HepG2 (cell line): ENCODE results near the gene SRCIN1. TPM values are rescaled to one million over a fixed set of nuclear protein-coding genes. Genes with fewer than 3 reads are reported as not detected.

Experiments
- ATAC-seq: fragments of 200-7000 bp; cut with Tn5 transposase; 3 replicates; pipeline ENCODE4 v1.9.1; 2020; ENCODE audit warnings: mild to moderate bottlenecking, moderate library complexity
- BruUV-seq: library from RNA; stranded (reverse); fragments of 400-500 nt; replicated peaks from 2 replicates; lab custom pipeline; 2021; lab: Mats Ljungman, UMichigan
- CTCF ChIA-PET: fragments of 300-600 bp; formaldehyde crosslinking; extraction: SDS; loops from one replicate; lab custom pipeline; 2021; ENCODE audit warnings: low total read pairs, inconsistent platforms, low intra/inter-chr PET ratio; lab: Yijun Ruan, JAX
- POLR2A ChIA-PET: fragments of 350-600 bp; sonication (Branson Sonifier 250); formaldehyde crosslinking; loops from one replicate; lab custom pipeline; 2020; ENCODE audit warnings: antibody characterized with exemption, inconsistent platforms; lab: Yijun Ruan, JAX
- DNase-seq: peaks from one replicate; pipeline ENCODE4 v3.0.0-alpha.2; 2015; ENCODE audit warnings: low spot score
- FAIRE-seq: peaks from 3 replicates; lab custom pipeline; 2011; peaks lifted over from hg19 to GRCh38; lab: Jason Lieb, UNC
- H2AFZ ChIP-seq: one replicate; pipeline ENCODE4 v1.6.1; 2011; ENCODE audit warnings: low read length, inconsistent platforms
- H3K27ac ChIP-seq: fragments of 300-600 bp; 3 replicates; pipeline ENCODE4 v1.8.0; 2011; ENCODE audit warnings: mixed run types, mild to moderate bottlenecking, mixed read lengths, low read length, inconsistent platforms; ENCODE audit not compliant: insufficient read depth; ENCODE audit errors: extremely low read length
- H3K27me3 ChIP-seq, 2 experiments: fragments of 200-600 bp in 1 of 2; 2 replicates in 1 of 2; 3 replicates in 1 of 2; pipeline versions ENCODE4 v1.6.0 to v1.8.0; 2011; ENCODE audit warnings: low read length in 2 of 2, mild to moderate bottlenecking in 2 of 2, moderate library complexity in 2 of 2, inconsistent platforms in 1 of 2; ENCODE audit not compliant: insufficient read depth in 2 of 2, control insufficient read depth in 1 of 2
- H3K36me3 ChIP-seq, 2 experiments: fragments of 200-600 bp in 1 of 2; replicated peaks in 1 of 2; 2 replicates in 1 of 2; 3 replicates in 1 of 2; pipeline versions ENCODE4 v1.5.1 to v1.8.0; 2011; ENCODE audit warnings: low read length in 2 of 2, inconsistent platforms in 1 of 2; ENCODE audit not compliant: insufficient read depth in 2 of 2, control insufficient read depth in 1 of 2
- H3K4me1 ChIP-seq: 2 replicates; pipeline ENCODE4 v1.5.1; 2012; ENCODE audit warnings: low read length, inconsistent platforms; ENCODE audit not compliant: insufficient read depth
- H3K4me2 ChIP-seq: 2 replicates; pipeline ENCODE4 v1.6.0; 2011; ENCODE audit warnings: low read depth, low read length, inconsistent platforms
- H3K4me3 ChIP-seq, 3 experiments: fragments of 200-600 bp in 1 of 3; sonication (generic), shearing (Covaris generic) in 1 of 3; replicated peaks in 1 of 3; 2 replicates each; pipeline ENCODE4 v1.5.1; 2011 to 2016; ENCODE audit warnings: low read length in 3 of 3, inconsistent platforms in 2 of 3, low read depth in 2 of 3, mild to moderate bottlenecking in 2 of 3, control low read depth in 1 of 3, mixed read lengths in 1 of 3; ENCODE audit not compliant: insufficient read depth in 1 of 3
- H3K79me2 ChIP-seq: one replicate; pipeline ENCODE4 v1.6.1; 2011; ENCODE audit warnings: low read length, inconsistent platforms; ENCODE audit not compliant: insufficient read depth
- H3K9ac ChIP-seq: 2 replicates; pipeline ENCODE4 v1.6.0; 2011; ENCODE audit warnings: mild to moderate bottlenecking, low read depth, low read length, inconsistent platforms; ENCODE audit not compliant: insufficient read depth
- H3K9me3 ChIP-seq: 2 replicates; pipeline ENCODE4 v1.5.1; 2012; ENCODE audit warnings: mild to moderate bottlenecking, low read length
- H4K20me1 ChIP-seq: 2 replicates; pipeline ENCODE4 v1.6.0; 2011; ENCODE audit warnings: inconsistent platforms, mild to moderate bottlenecking, low read length, moderate library complexity; ENCODE audit not compliant: insufficient read depth
- AHR ChIP-seq: IDR thresholded peaks from 2 replicates; pipeline ENCODE4 v1.6.1; 2018; ENCODE audit warnings: missing genetic modification reagents, missing compliant biosample characterization
- ETV5 ChIP-seq: IDR thresholded peaks from 2 replicates; pipeline ENCODE4 v1.6.1; 2018; ENCODE audit warnings: missing biosample characterization, missing genetic modification reagents, inconsistent platforms, borderline replicate concordance
- FOXA3 ChIP-seq: IDR thresholded peaks from 2 replicates; pipeline ENCODE4 v1.6.1; 2016; ENCODE audit warnings: missing genetic modification reagents, missing compliant biosample characterization
- GABPB1 ChIP-seq: IDR thresholded peaks from 2 replicates; pipeline ENCODE4 v1.6.1; 2016; ENCODE audit warnings: mild to moderate bottlenecking, missing genetic modification reagents, moderate library complexity, missing compliant biosample characterization
- ISL2 ChIP-seq: sonication (generic); formaldehyde crosslinking; IDR thresholded peaks from 2 replicates; pipeline ENCODE4 v1.5.0; 2020; ENCODE audit warnings: missing genetic modification reagents
- KLF13 ChIP-seq: sonication (generic); formaldehyde crosslinking; IDR thresholded peaks from 2 replicates; pipeline ENCODE4 v1.4.0; 2020; ENCODE audit warnings: mild to moderate bottlenecking, missing genetic modification reagents
- MIER3 ChIP-seq: IDR thresholded peaks from 2 replicates; pipeline ENCODE4 v1.6.1; 2016; ENCODE audit warnings: missing compliant biosample characterization, borderline replicate concordance
- PRDM15 ChIP-seq: sonication (generic); formaldehyde crosslinking; IDR thresholded peaks from 2 replicates; pipeline ENCODE4 v1.4.0; 2020; ENCODE audit warnings: missing genetic modification reagents
- RBM39 ChIP-seq: fragments of 200-400 bp; formaldehyde crosslinking; IDR thresholded peaks from one replicate; pipeline ENCODE4 v1.6.1; 2018; ENCODE audit warnings: antibody characterized with exemption, mild to moderate bottlenecking, low read depth, low read length; ENCODE audit not compliant: poor library complexity, severe bottlenecking
- SKI ChIP-seq: fragments of 450-650 bp; IDR thresholded peaks from one replicate; pipeline ENCODE4 v1.6.1; 2018; ENCODE audit warnings: mild to moderate bottlenecking; ENCODE audit not compliant: partially characterized antibody
- SOX13 ChIP-seq, 3 experiments: fragments of 450-650 bp in 1 of 3; sonication (generic) in 1 of 3; formaldehyde crosslinking in 1 of 3; IDR thresholded peaks in 2 of 3; conservative IDR thresholded peaks in 1 of 3; 2 replicates each; pipeline versions ENCODE4 v1.5.0 to v1.6.1; 2016 to 2020; ENCODE audit warnings: antibody characterized with exemption in 1 of 3, mild to moderate bottlenecking in 1 of 3, missing compliant biosample characterization in 1 of 3, missing genetic modification reagents in 1 of 3, moderate library complexity in 1 of 3
- ZNF558 ChIP-seq: sonication (generic); formaldehyde crosslinking; IDR thresholded peaks from 2 replicates; pipeline ENCODE4 v1.9.0; 2022; ENCODE audit warnings: mild to moderate bottlenecking, missing genetic modification reagents, borderline replicate concordance
- ZNF841 ChIP-seq: sonication (generic); formaldehyde crosslinking; IDR thresholded peaks from 2 replicates; pipeline ENCODE4 v1.8.1; 2023; ENCODE audit warnings: missing genetic modification reagents, borderline replicate concordance
- WGBS: methylation state at CpG from one replicate; pipeline ENCODE4 v1.1.6; 2017; ENCODE audit warnings: low lambda C conversion rate; 5-methylcytosine and 5-hydroxymethylcytosine counted together
- in situ Hi-C: cut with HindIII; loops from 2 replicates; pipeline ENCODE4 v1.10.0; 2017; ENCODE audit warnings: low pct_unique_long_range_greater_than_20kb; ENCODE audit not compliant: extremely low pct_ligation_motif_present
- intact Hi-C: fragments of 100-400 bp; cut with micrococcal nuclease; formaldehyde crosslinking; loops from one replicate; pipeline ENCODE4 v1.10.0; 2022; ENCODE audit not compliant: unreplicated experiment
- polyA plus RNA-seq, 8 experiments: library from polyadenylated mRNA; depleted of rRNA in 3 of 8; stranded (reverse) in 7 of 8; unstranded in 1 of 8; fragments of >200 nt; fragmentation: Illumina TruSeq in 4 of 8; extraction: Trizol in 4 of 8; gene quantifications; 2 replicates each; pipeline versions ENCODE4 v1.2.1 to v1.2.3, GENCODE V29; 2011 to 2016; ENCODE audit warnings: low read depth in 4 of 8, missing spikeins in 1 of 8, mixed read lengths in 1 of 8; ENCODE audit not compliant: insufficient read depth in 1 of 8
- total RNA-seq, 5 experiments: library from RNA; depleted of rRNA; stranded (reverse); fragments of >200 nt; fragmentation: Illumina TruSeq; extraction: Trizol; gene quantifications; 2 replicates each; pipeline ENCODE4 v1.2.3, GENCODE V29; 2016; ENCODE audit warnings: low read depth in 1 of 5
- TF ChIP-seq, protein P1 (sequence below): sonication (generic); formaldehyde crosslinking; IDR thresholded peaks from 2 replicates; pipeline ENCODE4 v1.4.0; 2020; ENCODE audit warnings: missing genetic modification reagents, mild to moderate bottlenecking, borderline replicate concordance

The SRCIN1 gene
- total and polyA plus RNA-seq, 2 of the 13 experiments (the other 11 are each of a cell fraction or from before 2014, with no cell fraction given) = 1.2 to 9.6 TPM

- Histone ChIP-seq H3K9ac (no peak overlapping the region), H3K27ac (no peak overlapping the region), H3K27me3 (0 out of 5 replicates have a peak, but pooled peaks cover 2 to 5% of the 10 kb centered on the region in 2 experiments), H3K36me3 (no peaks in the 10 kb centered on the region), H3K9me3 (no peaks in the 10 kb centered on the region), H3K4me3 (no peak overlapping the region), H3K4me2 (no peak overlapping the region), H2AFZ (no peak overlapping the region), H3K79me2 (no peaks in the 10 kb centered on the region), H3K4me1 (peaks cover 9% of the 10 kb centered on the region), H4K20me1 (0 out of 2 replicates have a peak, but pooled peaks cover 4% of the 10 kb centered on the region)
- FAIRE-seq = no peak
- ChIA-PET CTCF (no interaction called here), POLR2A (no interaction called here)
- in situ Hi-C loops (loop anchor here (5.0 kb wide), 1 partner anchor 37 kb away; no protein-coding TSS in a partner anchor), intact Hi-C loops (no loop called here)
- TF ChIP-seq ISL2 = no peak
- TF ChIP-seq ETV5 (CRISPR knock-in tag) = no peak
- TF ChIP-seq RBM39 = no peak
- TF ChIP-seq, protein P1, sequence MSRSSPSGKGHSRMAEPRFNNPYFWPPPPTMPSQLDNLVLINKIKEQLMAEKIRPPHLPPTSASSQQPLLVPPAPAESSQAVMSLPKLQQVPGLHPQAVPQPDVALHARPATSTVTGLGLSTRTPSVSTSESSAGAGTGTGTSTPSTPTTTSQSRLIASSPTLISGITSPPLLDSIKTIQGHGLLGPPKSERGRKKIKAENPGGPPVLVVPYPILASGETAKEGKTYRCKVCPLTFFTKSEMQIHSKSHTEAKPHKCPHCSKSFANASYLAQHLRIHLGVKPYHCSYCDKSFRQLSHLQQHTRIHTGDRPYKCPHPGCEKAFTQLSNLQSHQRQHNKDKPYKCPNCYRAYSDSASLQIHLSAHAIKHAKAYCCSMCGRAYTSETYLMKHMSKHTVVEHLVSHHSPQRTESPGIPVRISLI (CRISPR knock-in tag) = no peak
- no peak for DNase-seq
- ATAC-seq = no peak
- BruUV-seq = no TSS peak
- WGBS = 77% methylated on average over 8 of the region's 8 CpGs
Measured at GRCh38 chr17:38550661-38551060, 55.1 kb downstream of the SRCIN1 start.

DNA sequence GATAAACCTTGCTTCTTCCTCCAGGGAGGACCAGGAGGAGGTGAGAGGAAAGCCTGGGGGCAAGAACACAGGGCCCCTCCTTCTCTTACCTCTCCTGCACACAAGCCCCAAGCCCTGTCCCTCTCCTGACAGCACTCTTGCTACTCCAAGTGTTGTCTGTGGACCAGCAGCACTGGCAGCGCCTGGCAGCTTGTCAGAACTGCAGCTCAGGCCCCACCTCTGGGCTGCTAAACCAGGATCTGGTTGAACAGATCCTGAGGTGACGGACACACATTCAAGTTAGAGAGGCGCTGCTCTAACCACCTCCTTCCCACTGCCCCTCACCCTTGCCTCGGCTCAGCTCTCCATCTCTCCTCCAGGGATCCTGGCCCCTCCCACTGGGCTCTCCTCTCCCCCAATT lies 56.5 kb downstream of the SRCIN1 start:
- ATAC-seq (no peak), FAIRE-seq (no peak), DNase-seq (no peak)
- H3K27me3 ChIP-seq = peaks cover 2 to 11% of the 10 kb centered on the region in 2 experiments; a peak in 3 of 5 replicates
- no peak overlapping the region for H3K4me2 ChIP-seq
- H4K20me1 ChIP-seq = 0 out of 2 replicates have a peak, but pooled peaks cover 4% of the 10 kb centered on the region
- CTCF ChIA-PET = no interaction called here
- POLR2A ChIA-PET = no interaction called here
- intact Hi-C loops (no loop called here), in situ Hi-C loops (no loop called here)
- no peak overlapping the region for H3K9ac ChIP-seq
- H3K9me3 ChIP-seq = no peaks in the 10 kb centered on the region
- H3K27ac ChIP-seq = no peak overlapping the region
- H3K4me1 ChIP-seq = peaks cover 16% of the 10 kb centered on the region
- H2AFZ ChIP-seq = no peak overlapping the region
- BruUV-seq = no TSS peak
- H3K36me3 ChIP-seq = no peaks in the 10 kb centered on the region
- H3K79me2 ChIP-seq = no peaks in the 10 kb centered on the region
- H3K4me3 ChIP-seq = no peak overlapping the region
- 75% methylated on average over 4 of the region's 4 CpGs for WGBS
- TF ChIP-seq SKI (no peak), KLF13 (no peak), GABPB1 (CRISPR knock-in tag) (no peak), SOX13 (IDR thresholded peaks at IDR 0.05) (no peak), SOX13 (CRISPR knock-in tag; conservative IDR thresholded peaks at IDR 0.05 in 1 of 2, IDR thresholded peaks at IDR 0.05 in 1 of 2) (no peak), FOXA3 (CRISPR knock-in tag) (no peak), ZNF841 (CRISPR knock-in tag) (no peak), PRDM15 (CRISPR knock-in tag) (no peak), MIER3 (CRISPR knock-in tag) (no peak), ZNF558 (CRISPR knock-in tag) (no peak), AHR (no peak)
